ENCODE measurements around the gene CHURC1.

CHURC1 gene

GRCh38 chr14:64960762-64961276 is 46.6 kb downstream of the CHURC1 start:
- DNase-seq = no peak

DNA sequence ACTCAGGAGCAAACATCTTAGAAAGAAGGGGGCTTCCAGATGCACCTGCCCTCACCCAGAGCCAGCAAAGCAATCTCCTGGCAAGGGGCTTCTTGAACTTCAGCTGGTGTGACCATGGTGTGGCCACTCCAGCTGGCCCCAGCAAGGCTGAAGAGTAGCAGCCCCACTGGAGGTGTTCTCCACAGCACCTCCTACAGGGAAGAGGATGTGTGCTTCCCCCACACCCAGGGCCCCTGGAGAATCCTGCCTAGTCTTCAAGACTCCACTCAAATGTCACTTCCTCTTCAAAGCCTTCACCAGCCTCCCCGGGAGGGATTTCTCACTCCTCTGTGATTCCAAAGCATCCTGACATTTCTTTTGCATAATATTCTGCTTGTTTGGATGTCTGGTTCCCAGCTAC is 49.4 kb downstream of the CHURC1 start:
- no peak for DNase-seq

DNA sequence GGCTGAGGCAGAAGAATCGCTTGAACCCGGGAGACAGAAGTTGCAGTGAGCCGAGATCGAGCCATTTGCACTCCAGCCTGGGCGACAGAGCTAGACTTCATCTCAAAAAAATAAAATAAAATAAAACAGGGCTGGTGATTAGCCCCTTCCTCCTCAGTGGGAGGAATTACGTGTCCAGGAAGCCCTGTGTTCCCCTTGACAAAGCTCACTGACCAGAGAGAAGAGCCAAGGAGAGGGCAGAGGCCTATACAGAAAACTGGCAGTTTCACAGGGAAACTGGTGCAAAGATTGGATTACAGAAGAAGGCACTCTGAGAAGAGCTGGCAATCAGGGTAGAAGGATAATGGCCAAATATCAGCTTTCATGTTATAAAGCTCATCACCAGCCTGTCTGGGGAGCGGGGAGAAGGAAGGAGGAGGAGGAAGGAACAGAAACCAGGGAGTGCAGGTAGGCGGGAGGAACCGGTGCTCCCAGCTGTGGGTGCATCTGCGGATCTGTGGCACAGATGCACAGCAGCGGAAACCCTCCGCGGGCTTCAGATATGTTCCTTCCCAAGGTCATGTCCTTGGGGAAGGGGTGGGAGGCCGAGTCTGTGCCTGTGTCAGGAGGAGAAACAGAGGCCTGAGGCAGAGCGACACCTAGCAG is 51.2 kb downstream of the CHURC1 start:
- DNase-seq = no peak

DNA sequence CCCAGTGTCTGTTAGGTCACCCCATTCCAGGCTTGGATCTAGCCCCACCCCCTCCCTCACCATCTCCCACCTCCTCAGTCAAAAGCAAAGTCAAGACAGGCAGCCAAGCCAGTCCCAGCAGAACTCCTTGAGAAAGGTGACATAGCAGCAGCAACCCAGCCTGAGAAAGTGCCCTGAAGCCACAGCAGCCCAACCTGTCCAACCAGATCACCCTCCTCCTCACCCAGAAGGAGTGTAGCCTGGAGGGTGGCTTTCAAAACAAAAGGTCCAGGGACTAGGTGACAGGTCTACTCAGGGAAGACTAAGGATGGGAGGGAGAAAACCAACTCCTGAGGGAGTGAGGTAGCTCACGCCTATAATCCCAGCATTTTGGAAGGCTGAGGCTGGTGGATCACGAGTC is 52.7 kb downstream of the CHURC1 start:
- no peak for DNase-seq

DNA sequence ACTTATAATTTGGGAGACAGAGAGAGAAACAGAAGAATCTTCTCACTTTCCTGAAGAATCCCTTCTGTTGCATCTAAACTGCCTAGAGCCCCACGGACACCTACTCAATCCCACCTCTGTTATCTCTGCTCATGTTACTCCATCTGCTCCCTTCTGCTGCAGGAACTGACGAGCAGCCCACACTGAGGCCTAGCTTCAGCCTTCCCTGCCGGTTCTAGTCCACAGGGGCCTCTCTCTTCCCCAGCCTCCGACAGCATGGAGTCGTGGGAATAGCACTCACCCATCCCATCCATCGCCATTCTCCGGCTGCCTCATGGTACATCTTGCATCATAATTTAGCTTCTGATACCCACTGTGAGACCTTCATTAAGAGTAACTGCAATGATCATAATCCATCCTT is 53.9 kb downstream of the CHURC1 start:
- no peak for DNase-seq

DNA sequence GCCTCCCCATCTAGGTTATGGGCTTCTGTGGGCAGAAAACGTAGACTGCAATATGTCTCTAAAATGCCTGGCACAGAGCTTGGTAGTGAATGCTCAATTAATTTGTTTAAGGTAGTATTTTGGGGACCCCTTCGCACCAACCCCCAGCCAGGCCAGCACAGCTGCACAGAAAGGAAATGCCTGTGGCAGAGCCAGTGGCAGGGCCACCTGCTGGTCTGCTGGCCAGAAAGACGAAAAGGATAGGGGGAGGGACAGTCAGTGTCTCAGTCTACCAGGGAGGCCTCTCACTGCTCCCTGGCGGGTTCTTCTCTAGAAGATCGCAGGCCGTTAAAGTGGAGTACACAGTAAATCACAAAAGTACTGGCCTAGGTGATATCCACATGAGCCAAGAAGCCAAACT is 54.4 kb downstream of the CHURC1 start:
- DNase-seq = no peak

- DNase-seq = no peak
Observed at GRCh38 chr14:64970041-64970440, 55.8 kb downstream of the CHURC1 start.

DNA sequence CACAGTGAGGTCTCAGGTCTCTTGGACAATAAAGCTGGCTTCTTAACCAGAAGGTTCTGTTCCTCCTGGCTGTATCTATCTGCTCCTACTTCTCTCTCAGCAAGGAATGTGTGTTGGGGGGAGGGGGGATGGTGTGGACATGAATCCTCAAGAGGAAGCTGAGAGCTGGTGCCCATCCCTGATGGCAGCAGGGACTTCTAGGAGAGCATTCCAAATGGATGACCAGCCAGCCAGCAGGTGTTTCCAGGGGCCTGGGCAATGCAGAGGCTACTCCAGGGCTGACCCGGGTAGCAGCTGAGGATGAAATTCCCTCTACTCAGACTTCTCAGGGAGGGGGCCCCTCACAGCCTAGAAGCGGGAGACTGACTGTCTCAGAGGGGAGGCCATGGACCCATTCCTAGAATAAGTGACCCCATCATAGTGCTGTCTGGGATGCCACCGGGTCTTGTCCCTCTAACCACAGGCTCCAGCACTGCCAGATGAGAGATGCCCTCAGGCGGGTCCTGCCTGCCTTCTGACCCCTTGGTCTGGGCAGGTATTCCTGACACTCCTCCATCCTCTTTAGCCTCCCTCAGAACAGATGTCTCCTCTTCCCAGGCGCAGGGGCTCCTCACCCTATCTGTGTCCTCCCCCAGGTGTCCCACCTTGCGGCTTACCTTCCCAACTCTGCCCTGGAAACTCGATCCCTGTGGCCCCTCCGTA is 56.7 kb downstream of the CHURC1 start:
- DNase-seq = no peak

GRCh38 chr14:64971491-64971942 is 57.3 kb downstream of the CHURC1 start:
- no peak for DNase-seq

DNA sequence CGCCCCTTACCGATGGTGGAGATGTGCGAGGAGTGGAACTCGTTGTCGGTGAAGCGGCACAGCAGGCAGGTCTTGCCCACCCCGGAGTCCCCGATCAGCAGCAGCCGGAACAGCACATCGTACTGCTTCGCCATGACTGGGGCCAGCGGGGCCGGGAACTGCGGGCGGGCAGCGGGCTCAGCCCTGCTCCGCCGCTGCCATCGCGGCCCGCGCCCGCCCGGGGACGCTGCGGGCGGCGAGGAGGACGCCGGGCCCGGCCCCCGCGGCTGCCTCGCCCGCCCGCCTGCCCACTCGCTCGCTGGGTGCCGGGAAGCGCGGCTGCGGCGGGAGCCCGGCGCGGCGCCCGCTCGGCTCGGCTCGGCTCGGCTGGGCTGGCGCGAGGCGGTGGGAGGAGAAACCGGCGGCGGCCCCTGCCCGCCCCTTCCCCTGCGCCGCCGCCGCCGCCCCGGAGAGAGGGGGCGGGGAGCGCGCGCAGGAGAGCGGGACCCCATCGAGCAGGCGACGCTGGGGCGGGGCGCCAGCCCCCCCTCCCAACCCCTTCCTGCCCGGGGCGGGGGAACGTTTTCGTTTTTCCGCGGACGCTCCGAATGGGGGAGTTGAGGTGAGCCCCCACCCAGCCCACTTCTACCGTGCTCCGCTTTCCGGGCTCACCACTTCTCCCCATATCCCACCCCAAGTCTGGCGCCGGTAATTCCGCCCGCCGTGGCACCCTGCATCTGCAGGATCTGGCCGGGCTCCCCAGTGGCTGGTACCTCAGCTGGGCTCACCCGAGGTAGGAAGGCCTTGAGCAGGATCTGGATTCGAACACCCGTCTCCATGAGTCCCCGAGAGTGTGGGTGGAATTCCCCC is 57.9 kb downstream of the CHURC1 start, which contains the start of gene RAB15:
RAB15 (minus strand) TSS at position 394 of the 849 bp plus-strand sequence; CDS start at position 134, 260 bp downstream.
- DNase-seq = no peak

- no peak for DNase-seq
Observed at GRCh38 chr14:64973026-64973442, 58.8 kb downstream of the CHURC1 start.

- no peak for DNase-seq
Observed at GRCh38 chr14:64973826-64974225, 59.6 kb downstream of the CHURC1 start.

- no peak for DNase-seq
Observed at GRCh38 chr14:64974563-64974962, 60.3 kb downstream of the CHURC1 start.

DNA sequence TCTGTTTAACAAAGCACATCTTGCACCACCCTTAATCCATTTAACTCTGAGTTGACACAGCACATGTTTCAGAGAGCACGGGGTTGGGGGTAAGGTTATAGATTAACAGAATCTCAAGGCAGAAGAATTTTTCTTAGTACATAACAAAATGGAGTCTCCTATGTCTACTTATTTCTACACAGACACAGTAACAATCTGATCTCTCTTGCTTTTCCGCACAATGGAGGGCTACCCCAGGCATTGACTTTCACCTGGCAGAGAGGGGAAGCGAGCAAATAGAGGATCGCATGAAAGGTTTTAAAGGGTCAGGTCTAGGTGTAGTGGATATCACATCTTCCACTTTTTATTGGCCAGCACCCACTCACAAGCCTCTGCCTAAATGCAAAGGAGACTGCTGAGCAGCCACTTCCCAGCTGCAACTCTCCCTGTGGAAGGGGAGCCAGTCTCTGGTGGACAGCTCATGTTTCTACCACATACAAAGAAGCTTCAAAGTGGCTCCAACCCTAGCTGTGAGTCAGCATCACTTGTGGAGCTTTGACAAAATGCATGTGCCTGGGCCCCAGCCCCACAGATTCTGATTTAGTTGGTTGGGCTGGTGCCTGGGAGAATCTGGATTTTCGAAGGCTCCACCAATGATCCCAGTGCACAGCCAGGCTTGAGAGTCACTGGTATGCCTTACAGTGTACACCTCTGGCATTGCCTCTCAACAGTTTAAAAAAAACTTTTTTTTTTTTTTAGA is 65.2 kb downstream of the CHURC1 start:
- DNase-seq = no peak

DNA sequence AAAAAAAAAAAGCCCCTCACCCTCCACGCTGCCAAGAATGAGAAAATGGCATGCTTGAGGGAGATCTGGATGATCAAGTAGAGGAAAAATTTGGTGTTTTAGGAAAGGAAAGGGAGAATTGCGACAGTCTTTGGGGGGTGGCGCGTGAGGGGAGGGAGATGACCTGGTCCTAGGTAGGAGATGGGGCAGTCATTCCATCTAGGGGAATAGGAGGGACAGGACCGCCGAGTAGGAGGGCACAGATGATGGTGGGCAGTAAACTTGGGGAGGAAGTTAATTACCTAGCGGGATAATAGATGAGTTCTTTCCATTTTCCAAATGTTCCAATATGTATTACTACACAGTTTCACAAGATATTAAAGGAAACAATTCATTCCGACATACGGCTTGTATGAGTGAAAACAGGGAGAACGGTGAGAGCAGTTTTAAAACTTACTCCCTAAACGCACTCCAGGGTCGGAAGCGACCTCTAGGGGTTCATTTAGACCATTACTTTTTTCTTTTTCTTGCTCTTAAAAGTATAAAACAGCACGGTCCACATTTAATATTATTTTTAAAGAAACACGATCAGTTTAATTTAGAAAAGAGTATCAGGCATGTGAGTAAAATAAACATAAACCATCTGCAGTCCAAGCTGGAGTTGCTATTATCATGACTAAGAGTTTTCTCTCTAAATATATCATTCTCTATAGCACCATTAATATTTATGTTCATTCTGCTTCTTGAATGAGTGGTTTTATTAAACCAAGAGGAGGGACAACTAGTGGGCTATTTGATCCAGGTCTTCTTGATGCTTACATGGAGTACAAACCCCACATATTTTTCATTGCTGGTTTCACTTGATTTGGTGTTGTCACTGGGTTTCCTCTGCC is 69.4 kb downstream of the CHURC1 start:
- DNase-seq = no peak

All from activated T-cell treated with anti-CD3 and anti-CD28 coated beads for 4 hours (primary cell).